ENCODE measurements around the gene PDGFB.

PDGFB gene

DNA sequence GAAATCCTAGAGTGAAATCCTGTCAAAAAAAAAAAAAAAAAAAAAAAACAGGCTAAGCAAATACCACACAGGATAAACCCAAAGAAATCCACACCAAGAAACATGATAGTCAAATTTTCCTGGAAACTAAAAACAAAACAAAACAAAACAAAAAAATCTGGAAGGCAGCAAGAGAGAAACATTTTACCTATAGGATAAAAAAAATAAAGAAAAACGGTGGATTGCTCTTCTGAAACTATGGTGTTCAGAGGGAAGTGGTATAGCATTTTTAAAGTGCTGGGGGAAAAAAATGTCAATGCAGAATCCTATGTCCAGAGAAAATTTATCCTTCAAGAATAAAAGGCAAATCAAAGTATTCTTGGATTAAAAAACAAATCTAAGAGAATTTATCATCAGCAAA is 50.7 kb downstream of the PDGFB start:
- no peak for DNase-seq

DNA sequence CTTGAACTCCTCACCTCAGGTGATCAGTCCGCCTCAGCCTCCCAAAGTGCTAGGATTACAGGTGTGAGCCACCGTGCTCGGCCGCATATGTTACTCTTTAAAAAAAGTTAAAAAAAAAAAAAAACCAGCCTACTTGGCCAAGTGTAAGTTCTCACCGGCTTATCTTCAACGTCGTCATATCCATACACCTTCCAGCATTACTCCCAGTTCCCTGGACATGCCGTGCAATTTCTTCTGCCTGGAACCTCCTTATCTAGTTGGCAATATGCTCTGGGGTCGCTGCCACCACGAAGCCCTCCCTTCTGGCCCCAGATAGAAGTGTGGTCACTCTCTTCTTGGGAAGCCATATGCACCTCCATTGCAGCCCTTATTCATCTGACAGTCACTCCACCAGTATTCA is 56.0 kb downstream of the PDGFB start:
- no peak for DNase-seq

DNA sequence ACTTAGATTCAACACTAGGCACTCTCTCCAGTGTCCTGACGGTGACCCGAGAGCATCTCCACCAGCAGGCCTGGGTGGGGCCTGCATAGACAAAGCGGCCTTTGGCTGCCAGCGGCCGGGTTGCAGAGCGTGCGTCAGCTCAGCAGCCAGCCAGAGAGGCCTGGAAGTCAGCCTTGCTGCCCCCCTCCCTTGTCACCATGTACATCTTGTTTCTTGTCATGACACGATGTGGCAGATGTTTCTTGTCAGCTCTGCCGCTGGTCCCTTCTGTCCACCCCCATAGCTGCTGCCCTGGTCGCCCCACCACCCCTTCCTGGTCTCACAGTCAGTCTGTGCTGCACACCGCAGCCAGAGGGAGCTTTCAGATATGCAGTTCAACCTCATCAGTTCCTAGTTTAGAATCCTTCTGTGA is 59.2 kb downstream of the PDGFB start:
- DNase-seq, result no peak

DNA sequence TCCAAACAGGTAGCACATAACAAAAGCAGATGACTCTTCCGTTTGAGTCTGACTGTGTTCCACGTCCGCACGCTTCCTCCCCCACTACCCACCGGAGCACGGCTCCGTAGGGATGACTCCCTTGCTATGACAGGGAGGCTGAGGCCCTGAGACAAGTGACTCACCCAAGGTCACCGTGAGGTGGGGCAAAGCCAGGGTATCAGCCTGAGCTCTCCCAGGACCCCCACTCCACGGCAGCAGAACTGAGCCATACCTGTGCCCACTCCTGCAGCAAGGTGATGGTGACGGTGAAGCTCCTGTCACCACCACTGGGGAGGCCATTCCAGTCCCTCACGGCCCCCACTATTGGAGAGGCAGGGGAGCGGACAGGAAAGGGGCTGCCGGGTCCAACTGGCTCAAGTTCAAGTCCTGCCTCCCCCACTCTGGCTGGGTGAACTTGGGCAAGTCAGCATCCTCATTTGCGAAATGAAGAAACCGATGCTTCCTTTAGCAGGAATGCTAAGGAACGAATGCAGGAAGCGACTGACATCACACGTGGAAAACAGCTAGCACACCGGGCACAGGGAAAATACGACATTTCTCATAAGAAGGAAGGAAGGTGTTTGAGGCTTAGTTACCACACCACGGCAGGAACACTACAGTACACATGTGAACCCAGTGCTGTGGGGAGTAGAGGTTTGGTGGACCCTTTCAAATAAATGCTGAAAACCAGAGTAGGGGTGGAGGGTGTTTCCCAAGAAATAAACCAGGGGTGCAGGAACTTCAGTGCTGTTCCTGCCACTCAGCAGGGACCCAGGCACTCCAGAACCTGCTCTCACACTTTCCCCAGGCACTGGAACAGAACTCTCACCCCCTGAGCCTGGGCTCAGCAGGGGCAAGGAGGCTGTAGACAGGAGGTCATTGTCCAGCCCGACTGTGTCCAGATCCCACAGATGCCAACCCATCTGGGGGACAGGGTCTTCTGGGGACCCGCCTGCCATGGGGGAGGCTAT is 59.9 kb downstream of the PDGFB start:
- no peak for DNase-seq

DNA sequence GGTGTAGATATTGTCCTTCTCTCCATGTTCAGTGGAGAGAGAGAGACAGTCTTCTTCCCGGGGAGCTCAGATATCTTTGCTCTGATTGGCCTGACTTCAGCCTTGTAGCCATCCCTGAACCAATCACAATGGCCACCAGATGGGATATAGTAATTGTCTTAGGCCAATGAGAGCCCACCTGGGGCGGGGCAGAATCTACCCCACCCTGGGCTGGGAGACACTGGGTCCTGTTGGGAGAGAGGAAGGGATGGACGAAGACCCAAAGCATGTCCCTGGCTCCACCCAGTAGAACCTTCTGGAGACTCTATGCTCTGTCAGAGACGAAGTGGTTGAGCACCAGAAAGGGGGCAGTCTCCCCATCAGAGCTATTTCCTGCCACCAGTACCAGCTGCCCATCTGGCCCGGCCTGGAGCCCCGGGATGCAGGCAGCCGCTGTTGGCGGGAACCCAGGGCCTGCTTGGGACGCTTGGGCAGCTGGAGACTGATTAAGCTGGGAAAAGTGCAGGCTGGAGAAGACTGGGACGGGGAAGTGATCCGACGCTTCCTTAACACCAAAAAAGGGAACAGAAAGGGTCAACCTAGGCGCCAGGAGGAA is 60.7 kb downstream of the PDGFB start:
- no peak for DNase-seq

DNA sequence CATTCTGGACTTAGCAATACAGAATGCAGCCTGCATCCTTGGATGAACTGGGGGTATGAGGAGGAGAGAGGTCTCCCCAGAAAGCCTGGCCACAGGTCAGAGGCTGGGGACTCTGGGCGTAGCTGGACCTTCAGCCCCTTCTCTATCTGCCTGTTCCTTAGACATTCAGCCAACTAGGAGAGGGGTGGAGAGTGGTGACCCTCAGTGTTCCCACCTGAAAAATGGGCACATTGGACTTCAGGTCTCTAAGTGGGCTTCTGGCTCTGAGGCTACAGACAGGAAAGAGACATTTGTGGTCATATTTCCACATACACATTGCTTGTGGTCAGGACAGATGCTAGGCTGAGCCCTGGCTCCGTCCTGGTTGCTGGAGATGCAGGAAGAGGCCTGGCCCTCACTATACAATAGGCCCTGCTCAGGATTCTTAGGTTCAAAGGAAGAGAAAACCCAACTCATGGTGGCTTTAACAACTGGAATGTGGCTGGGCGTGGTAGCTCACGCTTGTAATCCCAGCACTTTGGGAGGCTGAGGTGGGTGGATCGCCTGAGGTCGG is 62.2 kb downstream of the PDGFB start:
- DNase-seq, result no peak

DNA sequence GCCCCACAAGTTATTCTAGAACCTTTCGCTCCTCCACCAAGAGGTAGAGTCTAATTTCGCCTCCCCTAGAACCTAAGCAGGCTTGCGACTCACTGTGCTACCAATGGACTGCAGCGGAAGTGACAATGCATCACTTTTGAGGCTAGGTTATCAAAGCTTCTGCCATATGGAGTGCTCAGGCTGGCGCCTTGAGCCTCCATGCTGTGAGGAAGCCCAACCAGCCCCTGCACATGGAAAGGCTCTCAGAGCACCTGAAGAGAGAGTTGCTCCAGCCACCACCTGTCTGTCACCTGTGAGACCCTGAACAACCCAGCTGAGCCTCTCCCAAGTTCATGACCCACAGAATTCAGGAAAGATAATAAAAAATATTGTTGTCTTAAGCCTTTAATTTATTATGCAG is 63.0 kb downstream of the PDGFB start:
- no peak for DNase-seq

DNA sequence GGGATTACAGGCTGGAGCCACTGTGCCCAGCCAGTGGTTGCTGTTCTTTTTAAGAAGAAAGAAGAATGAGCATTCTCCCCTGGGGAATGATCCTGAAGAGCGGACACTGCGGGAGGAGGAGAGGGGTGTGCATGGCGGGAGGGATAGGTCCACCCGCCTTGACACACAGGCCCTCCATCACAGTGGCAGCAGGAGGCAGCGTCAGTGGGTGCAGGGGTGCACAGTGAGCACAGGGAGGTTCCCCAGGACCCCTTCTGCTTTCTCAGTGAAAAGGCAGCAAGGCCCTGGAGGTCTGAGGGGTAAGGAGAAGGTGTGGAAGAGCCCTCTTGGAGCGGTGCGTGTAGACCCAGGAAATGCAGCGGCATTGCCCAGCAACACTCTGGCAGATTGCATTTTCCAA is 63.4 kb downstream of the PDGFB start:
- no peak for DNase-seq

DNA sequence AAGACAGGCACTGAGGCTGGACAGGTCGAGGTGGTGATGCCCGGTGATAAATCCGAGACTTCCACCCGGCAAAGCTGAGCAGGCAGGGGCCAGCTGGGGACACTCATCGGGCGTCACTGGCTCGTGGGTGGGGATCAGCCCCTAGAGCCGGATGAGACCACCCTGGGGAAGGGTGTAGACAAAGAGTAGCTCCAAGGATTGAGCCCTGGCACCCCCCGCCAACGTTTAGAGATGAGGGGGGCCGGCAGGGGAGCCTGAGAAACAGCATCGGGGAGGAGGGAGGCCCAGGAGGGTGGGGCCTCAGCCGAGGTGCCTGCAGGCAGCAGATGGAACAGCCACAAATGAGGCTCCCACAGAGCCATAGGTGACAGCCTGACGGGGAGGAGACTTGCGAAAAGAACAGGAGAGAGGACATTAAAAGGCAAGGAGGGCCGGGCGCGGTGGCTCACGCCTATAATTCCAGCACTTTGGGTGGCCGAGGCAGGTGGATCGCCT is 64.9 kb downstream of the PDGFB start:
- DNase-seq, result no peak

DNA sequence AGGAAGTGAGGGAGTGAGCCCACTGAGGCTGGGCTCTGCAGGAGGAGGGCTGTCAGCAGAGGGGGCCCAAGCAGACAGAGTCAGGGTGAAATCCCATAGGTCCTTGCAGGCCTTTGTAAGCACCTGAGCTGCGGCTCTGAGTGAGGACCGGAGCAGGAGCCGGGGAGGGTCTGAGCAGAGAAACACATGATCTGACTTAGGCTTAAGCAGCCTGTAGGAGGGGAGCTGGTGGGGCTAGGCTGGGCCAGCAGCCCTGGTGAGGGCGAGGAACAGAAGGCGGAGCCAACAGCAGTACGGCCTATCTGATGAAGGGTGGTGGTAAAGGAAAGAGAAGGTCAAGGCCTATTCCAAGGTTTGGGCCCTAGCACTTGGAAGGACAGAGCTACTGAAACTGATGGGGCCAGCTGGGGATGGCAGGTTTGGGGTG is 65.4 kb downstream of the PDGFB start:
- no peak for DNase-seq

DNA sequence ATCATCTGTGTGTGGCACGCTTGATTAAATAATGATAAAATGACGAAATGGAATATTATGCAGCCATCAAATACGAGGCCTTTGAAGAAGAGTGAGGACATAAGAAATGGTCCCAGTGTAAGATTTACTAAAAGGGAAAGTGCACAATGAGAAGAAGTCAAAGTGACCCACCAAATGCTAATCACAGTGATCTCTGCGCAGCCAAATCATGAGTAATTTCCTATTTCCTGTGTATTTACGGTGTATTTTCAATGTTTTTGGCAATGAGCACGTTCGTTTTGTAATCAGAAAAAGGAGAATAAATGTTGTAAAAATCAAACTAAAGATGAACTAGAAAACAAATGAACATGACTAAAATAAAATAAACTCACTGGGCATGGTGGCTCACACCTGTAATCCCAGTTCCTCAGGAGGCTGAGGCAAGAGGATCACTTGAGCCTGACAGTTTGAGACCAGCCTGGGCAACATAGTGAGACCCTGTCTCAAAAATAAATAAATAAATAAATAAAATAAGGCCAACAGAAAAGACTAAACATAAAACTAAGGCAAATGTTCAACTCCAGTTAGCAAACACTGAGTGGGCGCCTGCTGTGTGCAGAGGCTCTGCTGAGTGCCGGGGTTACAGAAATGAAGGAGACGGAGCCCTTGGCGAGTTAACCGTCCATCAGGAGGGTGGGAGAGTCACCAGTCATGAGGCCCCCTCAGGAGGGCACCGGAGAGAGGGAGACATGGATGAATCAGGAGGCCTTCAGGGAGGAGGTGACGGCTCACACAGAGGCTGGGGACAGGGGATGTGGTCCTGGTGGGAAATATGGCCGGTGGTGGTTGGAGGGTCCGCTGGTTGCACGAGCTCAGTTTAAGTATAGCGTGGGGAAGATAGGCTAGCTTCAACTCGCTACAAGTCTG is 66.3 kb downstream of the PDGFB start:
- DNase-seq, result no peak

DNA sequence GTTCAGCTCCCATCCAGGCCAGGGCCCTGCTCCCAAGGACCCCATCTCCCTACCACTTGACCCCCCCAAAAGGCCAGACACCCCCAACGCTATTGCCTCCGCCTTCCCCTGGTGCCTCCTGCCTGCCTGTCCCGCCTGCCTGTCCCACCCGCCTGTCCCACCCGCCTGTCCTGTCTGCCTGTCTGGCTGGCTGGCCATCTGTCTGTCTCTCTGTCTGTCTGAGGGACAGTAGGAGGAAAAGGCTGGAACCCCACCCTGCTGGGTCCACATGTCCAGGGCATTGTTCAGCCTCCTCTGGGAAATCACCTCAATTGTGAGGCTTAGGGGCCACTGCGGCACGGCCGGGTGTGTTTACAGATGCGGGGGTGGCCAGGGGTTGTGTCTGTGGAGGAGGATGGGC is 67.0 kb downstream of the PDGFB start:
- no peak for DNase-seq

DNA sequence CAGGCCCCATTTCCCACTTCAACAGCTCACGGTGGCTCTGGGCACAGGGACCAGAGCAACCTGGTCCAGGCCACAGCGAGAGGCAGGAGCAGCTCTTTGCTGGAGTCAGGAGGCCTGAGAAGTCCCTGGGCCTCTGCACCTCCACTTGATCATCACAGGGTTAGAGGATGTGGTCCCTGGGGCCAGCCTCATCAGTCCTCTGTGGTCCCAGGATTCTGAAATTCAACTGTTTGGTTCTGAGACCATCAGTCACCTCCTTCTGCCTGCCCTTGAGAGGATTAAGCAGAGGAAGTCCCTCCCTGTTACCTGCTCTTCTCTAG is 67.4 kb downstream of the PDGFB start:
- DNase-seq, result no peak

DNA sequence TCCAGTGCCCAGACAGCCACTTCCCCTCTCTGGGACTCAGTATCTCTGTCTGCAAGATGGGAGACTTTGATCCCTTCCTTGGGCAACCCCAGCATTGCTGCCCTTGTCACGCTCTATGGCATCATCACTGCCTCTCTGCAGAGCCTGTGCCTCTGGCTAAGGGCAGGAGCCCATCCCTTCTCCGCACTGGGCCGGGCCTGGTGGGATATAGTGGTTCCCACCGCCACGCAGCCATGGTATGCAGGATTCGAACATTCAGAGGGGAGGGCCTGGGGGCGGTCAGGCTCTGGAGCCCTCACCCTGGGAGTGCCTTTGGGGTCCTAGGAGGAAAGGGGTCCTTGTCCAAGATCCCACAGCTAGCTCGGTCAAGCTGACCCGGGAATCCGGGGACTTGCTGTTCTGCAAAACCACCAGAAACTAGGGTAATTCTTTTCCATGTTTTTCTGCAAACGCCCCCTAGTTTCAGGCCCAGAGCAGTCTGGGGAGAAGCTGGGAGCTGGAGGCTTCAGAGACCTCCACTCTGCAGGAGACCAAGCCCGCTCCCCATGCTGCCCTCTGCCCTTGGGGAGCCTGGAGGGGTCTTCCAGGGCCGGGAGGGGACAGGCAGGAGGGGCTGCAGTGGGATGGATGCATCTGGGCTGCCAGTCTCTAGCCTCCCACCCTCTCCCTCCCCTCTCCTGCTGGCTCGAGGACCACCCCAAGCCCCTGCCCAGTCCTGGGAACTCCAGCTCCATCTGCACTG is 67.9 kb downstream of the PDGFB start:
- no peak for DNase-seq

DNA sequence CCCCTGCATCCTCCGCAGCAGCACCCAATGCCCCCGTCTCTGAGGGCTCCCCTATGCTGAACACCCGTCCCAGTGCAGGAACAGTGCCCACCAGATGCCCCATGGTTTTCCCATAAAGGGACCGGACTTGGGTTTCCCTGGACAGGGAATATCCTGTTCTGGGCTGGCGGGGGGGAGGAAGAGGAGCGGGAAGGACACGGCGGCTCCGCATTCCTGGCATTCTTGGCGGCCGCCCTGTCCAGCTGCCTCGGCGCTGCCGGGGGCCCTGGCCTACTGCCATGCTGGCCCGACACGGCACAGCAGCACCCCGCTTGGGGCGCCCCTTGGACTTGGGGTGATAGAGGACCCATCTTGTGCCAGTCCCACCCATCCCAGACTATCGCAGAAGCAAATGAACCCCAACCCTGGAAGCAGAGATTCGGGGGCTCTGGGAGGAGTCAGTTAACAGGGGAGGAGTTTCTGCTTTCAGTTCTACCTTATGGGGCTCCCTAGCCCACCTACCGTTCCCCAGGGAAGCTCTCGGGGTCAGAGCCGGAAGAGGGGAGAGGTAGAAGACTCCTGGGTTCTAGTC is 68.6 kb downstream of the PDGFB start:
- no peak for DNase-seq

DNA sequence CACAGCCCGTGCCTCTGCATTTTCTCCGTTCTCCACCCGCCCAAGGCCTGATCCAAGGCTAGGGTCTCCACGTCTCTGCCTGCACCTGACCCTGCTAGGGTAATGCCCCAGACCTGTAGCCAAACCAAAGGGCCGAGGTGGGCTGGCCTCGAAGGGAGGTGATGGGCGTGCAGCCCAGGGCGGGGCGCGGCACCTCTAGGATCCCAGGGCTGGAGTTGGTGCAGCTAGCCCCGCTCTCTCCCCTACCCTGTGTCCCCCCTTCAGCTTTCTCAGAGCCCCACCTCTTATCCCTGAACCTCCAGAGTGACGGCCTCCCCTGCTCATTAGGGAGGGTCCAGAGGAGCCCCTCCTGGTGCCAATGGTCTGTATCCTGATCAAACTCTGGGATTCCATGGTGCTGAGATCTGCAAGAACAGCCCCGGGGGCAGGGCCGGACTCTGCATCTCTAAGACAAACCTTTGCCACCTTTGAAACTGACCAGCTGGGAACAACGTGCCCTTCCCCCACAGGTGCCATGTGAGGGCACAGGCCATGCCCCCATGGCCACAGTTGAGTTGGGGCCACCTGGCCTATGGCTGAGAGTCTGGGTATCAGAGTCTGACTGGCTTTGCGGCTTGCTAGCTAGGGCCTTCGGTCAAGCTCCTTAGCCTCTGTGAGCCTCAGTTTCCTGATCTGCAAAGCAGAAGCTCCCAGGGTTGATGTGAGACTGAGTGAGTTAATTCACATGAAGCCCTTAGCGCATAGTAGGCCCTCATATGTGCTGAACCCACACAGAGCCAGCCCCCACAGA is 69.2 kb downstream of the PDGFB start:
- DNase-seq, result no peak

DNA sequence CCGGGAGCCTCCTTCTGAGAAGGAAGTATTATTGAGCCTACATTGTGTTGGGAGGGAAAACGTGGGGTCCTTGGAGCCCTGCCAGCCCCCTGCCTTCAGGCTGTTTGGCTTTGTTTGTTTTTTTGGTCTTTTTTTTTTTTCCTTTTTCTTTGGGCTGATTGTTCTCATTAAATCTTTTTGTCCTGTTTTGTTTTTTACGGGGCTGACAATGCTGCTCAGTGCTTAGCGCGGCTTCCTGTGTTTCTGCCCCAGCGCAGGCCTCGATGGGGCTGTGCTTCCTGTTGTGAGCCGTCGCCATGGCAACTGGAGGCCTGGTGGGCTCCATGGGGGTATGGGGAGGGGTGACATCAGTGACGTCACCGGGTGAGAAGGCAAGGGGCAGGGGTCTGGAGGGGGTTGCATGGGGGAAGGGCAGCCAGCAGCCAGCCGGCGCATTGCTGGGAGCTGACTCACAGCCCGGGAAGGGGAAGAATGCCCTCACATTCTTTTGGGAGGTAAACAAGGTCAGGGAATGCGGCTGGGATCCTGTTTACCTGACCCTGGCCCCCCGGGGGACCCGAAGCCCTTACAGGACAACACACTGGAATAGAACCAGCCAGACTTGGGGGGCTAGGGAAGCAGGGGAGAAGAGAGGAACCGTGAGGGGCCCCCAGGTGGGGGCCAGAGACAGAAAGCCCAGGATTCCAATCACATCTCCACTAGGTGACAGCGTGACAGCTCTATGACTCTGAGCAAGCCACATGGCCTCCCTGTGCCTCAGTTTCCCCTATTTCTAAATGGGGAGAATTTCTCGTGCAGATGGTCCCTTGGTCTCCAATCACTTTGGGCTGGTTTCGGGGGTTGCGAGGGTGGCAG is 70.1 kb downstream of the PDGFB start:
- peak; percentile 44 to 49 for DNase-seq

DNA sequence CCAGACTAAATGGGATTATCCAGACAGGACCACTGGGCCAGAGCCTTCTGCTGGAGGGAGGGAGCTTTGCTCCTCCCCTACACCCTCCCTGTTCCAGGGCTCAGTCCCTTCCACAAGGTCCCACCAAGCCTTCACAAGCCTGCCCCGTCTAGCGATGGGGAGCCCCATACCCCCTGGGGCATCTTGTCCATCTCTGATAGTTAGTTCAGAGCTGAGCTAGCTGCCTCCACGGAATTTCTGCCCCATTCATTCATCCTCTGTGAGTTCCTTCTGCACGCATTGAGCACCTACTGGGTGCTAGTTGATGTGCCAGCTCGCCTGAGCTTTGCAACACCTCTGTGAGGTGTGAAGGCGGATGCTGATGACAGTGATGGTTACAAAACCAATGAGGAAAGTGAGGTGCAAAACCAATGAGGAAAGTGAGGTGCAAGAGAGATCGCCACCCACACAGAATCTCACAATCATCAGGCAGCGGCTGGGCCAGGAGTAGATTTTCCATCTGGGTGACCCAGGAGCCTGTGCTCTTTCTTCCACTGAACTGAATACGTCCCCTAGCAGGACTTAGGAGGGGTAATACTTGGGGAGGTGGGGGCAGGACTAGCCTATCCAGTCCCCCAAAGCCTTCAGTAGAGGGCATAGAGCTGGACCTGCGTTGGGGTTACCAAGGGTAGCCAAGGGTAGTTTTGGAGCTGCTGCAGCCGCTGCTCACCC is 70.8 kb downstream of the PDGFB start:
- peak in 1 of 2 experiments; percentile 27 for DNase-seq
